ENCODE results near the gene HMX2.

Gene HMX2

DNA sequence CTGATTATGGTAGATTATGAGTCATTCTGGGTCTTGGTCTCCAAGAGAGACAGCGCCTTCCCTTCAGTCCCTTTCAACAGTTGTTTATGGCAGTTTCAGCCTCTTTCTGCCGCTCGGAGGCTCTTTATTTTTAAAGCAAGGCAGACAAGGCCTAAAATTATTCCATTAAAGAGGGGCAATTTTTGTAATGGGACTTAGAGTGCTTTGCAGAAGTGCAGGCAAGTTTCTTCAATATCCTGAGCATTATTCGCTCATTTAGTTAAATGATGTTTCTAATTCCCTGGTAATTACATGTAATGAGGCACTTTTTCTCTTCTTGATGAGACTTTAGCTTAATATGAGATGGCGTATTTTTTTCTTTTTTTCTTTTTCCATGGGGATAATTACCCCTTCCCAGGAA is 39.8 kb downstream of the HMX2 start:
- DNase-seq (ENCODE audit: low read depth in 2 of 2), result no peak

DNA sequence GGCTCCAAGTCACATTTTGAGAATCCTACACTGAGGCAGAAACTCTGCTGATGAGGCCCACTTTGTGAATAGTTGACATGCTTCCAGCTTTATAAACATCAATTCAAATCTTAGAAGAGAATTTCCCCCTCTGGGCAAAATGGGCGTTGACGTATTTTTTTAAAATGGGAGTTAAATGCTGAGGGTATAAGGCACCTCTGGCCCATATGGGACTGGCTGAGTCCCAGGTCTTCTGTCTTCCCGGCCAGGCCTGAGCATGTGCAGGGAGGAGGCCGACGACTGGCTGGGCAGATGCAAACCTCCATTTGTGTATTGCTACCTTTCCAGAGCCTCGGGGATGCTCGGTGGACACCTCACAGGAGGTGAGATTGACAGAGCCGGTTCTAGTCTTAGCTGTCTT is 44.0 kb downstream of the HMX2 start:
- no peak for DNase-seq (ENCODE audit: low read depth in 2 of 2)

DNA sequence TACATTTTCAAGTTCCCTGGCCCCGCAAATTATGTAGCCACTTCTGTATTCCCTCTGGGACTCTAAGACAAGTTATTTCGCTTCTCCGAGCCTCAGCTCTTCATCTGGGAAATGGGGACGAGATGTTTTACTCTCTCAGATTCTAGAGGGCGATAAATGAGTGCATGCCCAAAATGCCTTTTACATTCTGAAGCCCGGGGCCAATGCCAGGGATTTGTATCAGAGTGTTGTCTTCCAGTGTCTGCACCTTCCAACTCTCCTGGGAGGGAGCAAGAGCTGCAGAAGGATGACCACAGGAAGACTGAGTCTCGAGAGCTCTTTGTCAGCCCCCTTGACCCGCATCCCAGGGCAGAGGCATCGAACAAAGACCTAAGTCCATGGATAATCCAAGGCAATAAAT is 46.1 kb downstream of the HMX2 start:
- no peak for DNase-seq (ENCODE audit: low read depth in 2 of 2)
